ENCODE results near the gene POC1A.

DNA sequence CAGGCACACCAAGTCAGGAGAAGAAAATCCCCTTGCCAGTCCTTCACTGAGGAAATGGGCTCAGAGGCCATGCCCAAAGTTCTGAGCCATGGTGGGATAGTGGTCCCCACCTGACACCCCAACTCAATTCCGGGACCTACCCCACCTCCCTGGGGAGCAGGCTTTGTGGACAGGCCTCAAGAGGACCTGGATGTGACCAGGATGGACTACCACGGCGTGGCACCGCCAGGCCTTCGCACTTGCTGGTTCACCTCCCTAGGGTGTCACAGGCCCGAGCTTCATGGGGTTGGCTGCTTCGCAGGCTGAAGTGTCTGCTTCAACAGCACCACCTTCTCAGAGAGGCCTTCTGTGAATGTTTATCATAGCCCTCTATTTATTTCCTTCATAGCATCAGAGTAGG lies 31.7 kb downstream of the POC1A start:
- TF ChIP-seq, protein P1, sequence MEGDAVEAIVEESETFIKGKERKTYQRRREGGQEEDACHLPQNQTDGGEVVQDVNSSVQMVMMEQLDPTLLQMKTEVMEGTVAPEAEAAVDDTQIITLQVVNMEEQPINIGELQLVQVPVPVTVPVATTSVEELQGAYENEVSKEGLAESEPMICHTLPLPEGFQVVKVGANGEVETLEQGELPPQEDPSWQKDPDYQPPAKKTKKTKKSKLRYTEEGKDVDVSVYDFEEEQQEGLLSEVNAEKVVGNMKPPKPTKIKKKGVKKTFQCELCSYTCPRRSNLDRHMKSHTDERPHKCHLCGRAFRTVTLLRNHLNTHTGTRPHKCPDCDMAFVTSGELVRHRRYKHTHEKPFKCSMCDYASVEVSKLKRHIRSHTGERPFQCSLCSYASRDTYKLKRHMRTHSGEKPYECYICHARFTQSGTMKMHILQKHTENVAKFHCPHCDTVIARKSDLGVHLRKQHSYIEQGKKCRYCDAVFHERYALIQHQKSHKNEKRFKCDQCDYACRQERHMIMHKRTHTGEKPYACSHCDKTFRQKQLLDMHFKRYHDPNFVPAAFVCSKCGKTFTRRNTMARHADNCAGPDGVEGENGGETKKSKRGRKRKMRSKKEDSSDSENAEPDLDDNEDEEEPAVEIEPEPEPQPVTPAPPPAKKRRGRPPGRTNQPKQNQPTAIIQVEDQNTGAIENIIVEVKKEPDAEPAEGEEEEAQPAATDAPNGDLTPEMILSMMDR (IDR thresholded peaks at IDR 0.05; ENCODE audit: extremely low read depth in 1 of 2, insufficient read depth in 1 of 2, low read depth in 1 of 2, low read length in 2 of 2): no peak
- no peak for TF ChIP-seq POLR2A (IDR thresholded peaks at IDR 0.05; ENCODE audit: low read depth, low read length)

Measured in endothelial cell of umbilical vein (primary cell).